Activated T-helper 17 cell treated with anti-CD3 and anti-CD28 coated beads, Interleukin-2, amount 50 U/mL, for 72 hours (primary cell): Measurements from ENCODE around the gene IL17RD. TPM values are rescaled to one million over a fixed set of nuclear protein-coding genes. Genes with fewer than 3 reads are reported as not detected.

Source experiments
- ATAC-seq: fragments of 150-1000 bp; cut with Tn5 transposase; replicated peaks from 2 replicates; pipeline ENCODE4 v1.10.0; 2021; ENCODE audit warnings: mild to moderate bottlenecking, moderate library complexity
- H3K27ac Mint-ChIP-seq: one replicate; pipeline ENCODE4 v1.8.0; 2022; ENCODE audit warnings: mixed read lengths
- H3K27me3 Mint-ChIP-seq: one replicate; pipeline ENCODE4 v1.8.0; 2022; ENCODE audit warnings: mixed read lengths
- H3K36me3 Mint-ChIP-seq: one replicate; pipeline ENCODE4 v1.8.0; 2022; ENCODE audit warnings: low read depth, mild to moderate bottlenecking, mixed read lengths
- H3K4me1 Mint-ChIP-seq: one replicate; pipeline ENCODE4 v1.8.0; 2022; ENCODE audit warnings: mixed read lengths
- H3K4me3 Mint-ChIP-seq: one replicate; pipeline ENCODE4 v1.8.0; 2022; ENCODE audit warnings: mild to moderate bottlenecking, mixed read lengths
- H3K9me3 Mint-ChIP-seq: one replicate; pipeline ENCODE4 v1.8.0; 2022; ENCODE audit warnings: mixed read lengths
- total RNA-seq, 2 donors: library from RNA; stranded (reverse); gene quantifications; one replicate each; pipeline ENCODE4 v1.2.3, GENCODE V29; 2022

The IL17RD gene
- total RNA-seq, 2 donors from 2014 or later: 0.15 to 0.48 TPM

GRCh38 chr3:57165641-57166040 is 488 bp upstream of the IL17RD start:
- peak overlapping the region; percentile 77 for H3K4me3 Mint-ChIP-seq
- H3K27ac Mint-ChIP-seq: no peak overlapping the region
- H3K27me3 Mint-ChIP-seq: peaks cover 62% of the 10 kb centered on the region
- H3K9me3 Mint-ChIP-seq: no peaks in the 10 kb centered on the region
- H3K36me3 Mint-ChIP-seq: no peaks in the 10 kb centered on the region
- ATAC-seq: no peak
- peaks cover 5% of the 10 kb centered on the region for H3K4me1 Mint-ChIP-seq

DNA sequence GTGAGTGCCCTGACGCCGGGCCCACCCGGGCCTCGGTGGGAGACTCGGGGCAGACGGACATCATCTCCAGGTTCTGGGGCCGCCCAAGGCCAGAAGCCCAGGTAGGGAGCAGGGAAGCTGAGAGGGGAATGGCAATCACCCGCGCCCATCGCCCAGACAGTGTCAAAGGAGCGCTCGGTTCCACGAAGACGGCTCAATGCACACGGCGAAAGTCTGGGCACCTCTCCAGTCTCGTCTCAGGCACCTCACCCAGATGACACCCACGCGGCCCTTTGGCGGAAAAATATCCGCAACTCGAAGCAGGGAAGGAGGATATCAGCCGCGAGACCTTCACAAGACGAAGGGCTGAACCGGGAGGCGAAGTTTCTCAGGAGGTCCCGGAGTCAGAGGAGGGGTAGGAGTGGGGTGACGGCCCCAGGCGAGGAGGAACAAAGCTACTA is 916 bp downstream of the IL17RD start:
- Mint-ChIP-seq H3K9me3 (no peaks in the 10 kb centered on the region), H3K27ac (no peak overlapping the region), H3K36me3 (no peaks in the 10 kb centered on the region), H3K4me3 (peak overlapping the region; percentile 77), H3K27me3 (peaks cover 59% of the 10 kb centered on the region), H3K4me1 (peaks cover 6% of the 10 kb centered on the region)
- ATAC-seq: peak; percentile 41

DNA sequence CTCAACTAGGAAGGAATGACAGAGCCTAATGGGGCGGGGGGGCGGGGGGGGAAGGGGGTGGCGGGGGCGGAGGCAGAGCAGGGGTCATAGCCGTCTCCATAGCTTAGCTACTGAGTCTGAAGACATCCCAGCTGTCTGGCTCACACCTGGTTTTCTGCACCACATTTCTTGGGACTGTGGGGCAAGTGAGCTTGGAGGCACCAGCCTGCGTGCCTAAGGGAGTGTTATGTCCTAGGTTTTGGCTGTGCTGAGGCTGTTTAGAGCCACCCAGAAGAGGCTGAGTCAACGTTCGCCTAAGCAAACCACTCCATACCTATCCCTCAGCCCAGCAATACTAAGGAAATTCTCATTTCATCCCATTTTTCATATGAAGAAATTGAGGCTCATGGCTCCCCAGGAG is 1.4 kb downstream of the IL17RD start:
- no peak for ATAC-seq
- Mint-ChIP-seq H3K27ac (no peak overlapping the region), H3K36me3 (no peaks in the 10 kb centered on the region), H3K9me3 (no peaks in the 10 kb centered on the region), H3K4me1 (peaks cover 10% of the 10 kb centered on the region), H3K27me3 (peaks cover 56% of the 10 kb centered on the region), H3K4me3 (peak overlapping the region; percentile 77)

GRCh38 chr3:57161915-57162314 is 3.2 kb downstream of the IL17RD start:
- ATAC-seq: no peak
- Mint-ChIP-seq H3K4me1 (peaks cover 10% of the 10 kb centered on the region), H3K36me3 (no peaks in the 10 kb centered on the region), H3K9me3 (no peaks in the 10 kb centered on the region), H3K27me3 (peaks cover 41% of the 10 kb centered on the region), H3K27ac (no peak overlapping the region), H3K4me3 (no peak overlapping the region)

DNA sequence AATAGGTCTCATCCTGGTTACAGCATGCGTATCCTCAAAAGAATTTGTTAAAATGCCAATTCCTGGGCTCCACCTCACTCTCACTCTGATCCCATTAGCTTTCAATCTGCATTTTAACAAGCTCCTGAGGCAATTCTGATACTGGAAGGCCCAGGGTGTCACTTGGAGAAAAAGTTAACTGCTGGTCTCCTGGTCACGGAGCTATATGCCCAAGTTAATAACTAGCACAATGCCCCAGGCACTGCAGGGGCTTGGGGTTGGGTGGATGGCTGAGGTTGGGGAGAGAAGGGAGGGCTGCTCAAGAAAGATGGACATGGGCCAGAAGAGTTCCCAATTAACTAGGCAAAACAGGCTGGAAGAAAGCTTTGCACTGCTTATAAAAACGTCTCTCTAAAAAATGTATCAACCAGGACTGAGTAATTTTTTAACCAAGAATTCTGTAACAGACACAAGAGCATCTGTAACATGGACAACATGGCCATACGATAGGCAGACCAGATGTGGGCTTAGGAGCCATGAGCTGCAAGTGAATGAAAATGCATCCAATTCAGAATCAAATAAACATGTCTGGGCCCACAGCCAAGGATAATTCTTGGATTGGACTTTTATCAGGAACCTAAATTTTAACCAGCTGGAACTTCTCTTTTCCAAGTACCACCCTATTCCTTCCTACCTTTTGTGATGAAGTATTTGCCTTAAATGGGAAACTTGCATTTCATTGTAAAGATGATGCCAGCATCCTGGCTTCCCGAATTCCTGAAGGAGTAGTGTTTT is 4.2 kb downstream of the IL17RD start:
- Mint-ChIP-seq H3K4me1 (peaks cover 10% of the 10 kb centered on the region), H3K4me3 (no peak overlapping the region), H3K27me3 (peaks cover 36% of the 10 kb centered on the region), H3K27ac (no peak overlapping the region), H3K9me3 (no peaks in the 10 kb centered on the region), H3K36me3 (no peaks in the 10 kb centered on the region)
- ATAC-seq: no peak

DNA sequence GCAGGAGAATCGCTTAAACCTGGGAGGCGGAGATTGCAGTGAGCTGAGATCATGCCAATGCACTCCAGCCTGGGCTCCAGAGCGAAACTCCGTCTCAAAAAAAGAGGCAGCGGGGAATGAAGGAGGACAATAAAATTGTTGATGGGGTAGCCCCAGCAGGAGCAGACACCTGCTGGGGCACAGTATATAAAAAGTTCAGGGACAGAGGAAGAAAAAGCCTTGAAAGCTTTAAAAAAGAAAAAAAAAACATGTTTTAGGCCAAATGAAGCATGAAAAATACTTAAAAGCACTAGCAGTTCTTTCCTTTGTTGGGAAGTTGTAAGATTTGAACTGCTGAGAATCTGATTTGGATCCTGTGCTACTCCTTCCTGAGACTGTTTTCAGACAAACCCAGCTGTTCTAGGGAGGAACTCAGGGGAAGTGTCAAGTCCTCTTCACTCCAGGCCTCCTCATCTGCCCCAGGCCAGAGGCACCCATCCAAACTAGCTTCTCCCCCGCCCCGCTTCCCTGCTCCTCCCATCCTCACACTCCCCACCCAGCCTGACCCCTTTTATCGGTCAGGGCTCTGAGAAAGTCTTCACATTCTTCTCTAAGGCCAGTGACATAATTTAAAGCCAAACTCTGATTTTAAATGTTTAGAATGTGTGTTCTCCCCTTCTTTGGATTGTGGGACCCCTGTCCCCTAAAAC is 4.9 kb downstream of the IL17RD start:
- Mint-ChIP-seq H3K27me3 (peaks cover 29% of the 10 kb centered on the region), H3K4me1 (peaks cover 10% of the 10 kb centered on the region), H3K9me3 (no peaks in the 10 kb centered on the region), H3K27ac (no peak overlapping the region), H3K4me3 (no peak overlapping the region), H3K36me3 (no peaks in the 10 kb centered on the region)
- no peak for ATAC-seq

GRCh38 chr3:57158813-57159738 is 6.1 kb downstream of the IL17RD start:
- no peak for ATAC-seq
- Mint-ChIP-seq H3K36me3 (no peaks in the 10 kb centered on the region), H3K27me3 (peaks cover 25% of the 10 kb centered on the region), H3K9me3 (no peaks in the 10 kb centered on the region), H3K4me3 (peak overlapping the region; percentile 34), H3K27ac (peak overlapping the region; percentile 41), H3K4me1 (peaks cover 10% of the 10 kb centered on the region)

DNA sequence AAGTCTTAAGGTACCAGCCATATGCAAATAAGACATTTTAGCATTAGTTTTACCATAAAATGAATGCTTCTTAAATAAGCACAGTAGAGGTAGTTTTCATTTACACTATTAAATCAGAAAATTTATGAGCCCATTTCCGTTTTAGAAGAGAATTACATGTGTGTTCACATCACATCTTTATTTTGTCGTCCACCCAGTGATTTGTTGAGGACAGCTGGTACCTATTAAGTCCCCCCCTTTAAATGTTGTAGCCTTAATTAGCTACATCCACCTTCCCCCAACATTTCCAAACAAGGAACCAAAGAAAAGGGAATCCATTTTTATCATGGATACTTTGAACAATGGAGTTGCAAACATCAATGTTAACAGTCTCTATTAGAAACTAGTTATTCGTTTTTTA is 6.8 kb downstream of the IL17RD start:
- no peaks in the 10 kb centered on the region for H3K9me3 Mint-ChIP-seq
- peaks cover 10% of the 10 kb centered on the region for H3K4me1 Mint-ChIP-seq
- H3K36me3 Mint-ChIP-seq: no peaks in the 10 kb centered on the region
- peaks cover 25% of the 10 kb centered on the region for H3K27me3 Mint-ChIP-seq
- no peak for ATAC-seq
- H3K27ac Mint-ChIP-seq: no peak overlapping the region
- no peak overlapping the region for H3K4me3 Mint-ChIP-seq

GRCh38 chr3:57157545-57157944 is 7.6 kb downstream of the IL17RD start:
- H3K36me3 Mint-ChIP-seq: no peaks in the 10 kb centered on the region
- no peak overlapping the region for H3K27ac Mint-ChIP-seq
- H3K4me3 Mint-ChIP-seq: no peak overlapping the region
- H3K9me3 Mint-ChIP-seq: no peaks in the 10 kb centered on the region
- no peak for ATAC-seq
- H3K4me1 Mint-ChIP-seq: peaks cover 6% of the 10 kb centered on the region
- peaks cover 18% of the 10 kb centered on the region for H3K27me3 Mint-ChIP-seq

DNA sequence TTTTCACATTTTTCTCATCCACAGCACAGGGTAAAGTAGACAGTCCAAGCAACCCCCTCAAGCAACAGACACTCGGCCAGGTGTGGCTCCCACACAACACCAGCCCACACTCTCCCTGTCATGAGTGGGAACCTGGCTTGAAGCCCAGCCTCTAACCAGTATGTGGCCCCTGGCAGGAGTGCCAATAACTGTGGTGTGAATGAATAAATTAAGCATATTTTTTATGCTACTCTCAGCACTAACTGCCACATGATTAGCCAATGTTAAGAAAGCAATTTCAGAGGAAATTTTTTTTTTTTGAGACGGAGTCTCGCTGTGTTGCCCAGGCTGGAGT is 9.9 kb downstream of the IL17RD start:
- H3K27ac Mint-ChIP-seq: no peak overlapping the region
- H3K27me3 Mint-ChIP-seq: peaks cover 21% of the 10 kb centered on the region
- H3K4me1 Mint-ChIP-seq: peaks cover 6% of the 10 kb centered on the region
- H3K4me3 Mint-ChIP-seq: no peak overlapping the region
- no peak for ATAC-seq
- no peaks in the 10 kb centered on the region for H3K9me3 Mint-ChIP-seq
- no peaks in the 10 kb centered on the region for H3K36me3 Mint-ChIP-seq

- peaks cover 22% of the 10 kb centered on the region for H3K27me3 Mint-ChIP-seq
- H3K27ac Mint-ChIP-seq: no peak overlapping the region
- H3K4me1 Mint-ChIP-seq: peaks cover 6% of the 10 kb centered on the region
- H3K36me3 Mint-ChIP-seq: no peaks in the 10 kb centered on the region
- ATAC-seq: no peak
- no peak overlapping the region for H3K4me3 Mint-ChIP-seq
- no peaks in the 10 kb centered on the region for H3K9me3 Mint-ChIP-seq
Measured at GRCh38 chr3:57154470-57155309, 10.5 kb downstream of the IL17RD start.

- Mint-ChIP-seq H3K4me3 (no peak overlapping the region), H3K36me3 (no peaks in the 10 kb centered on the region), H3K9me3 (no peaks in the 10 kb centered on the region), H3K27ac (no peak overlapping the region), H3K4me1 (no peaks in the 10 kb centered on the region), H3K27me3 (peaks cover 22% of the 10 kb centered on the region)
- ATAC-seq: no peak
Measured at GRCh38 chr3:57152151-57153143, 12.7 kb downstream of the IL17RD start.

DNA sequence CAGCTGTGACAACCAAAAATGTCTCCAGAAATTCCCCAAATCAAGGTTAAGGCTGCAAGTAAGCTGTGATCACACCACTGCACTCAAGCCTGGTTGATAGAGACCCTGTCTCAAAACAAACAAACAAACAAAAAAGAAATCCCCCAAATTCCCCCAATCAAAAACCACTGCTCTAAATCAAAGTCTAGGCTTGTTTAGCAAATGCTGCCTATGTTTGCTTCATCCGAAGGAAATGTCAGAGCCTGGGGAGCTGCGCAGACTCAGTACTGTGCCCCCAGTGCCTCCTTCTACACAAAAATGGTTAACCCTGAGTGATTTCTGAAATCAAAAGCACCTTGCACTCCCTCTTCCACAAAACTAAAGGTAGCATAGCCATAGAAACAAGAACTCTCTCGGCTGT is 13.4 kb downstream of the IL17RD start:
- H3K4me3 Mint-ChIP-seq: no peak overlapping the region
- H3K27ac Mint-ChIP-seq: no peak overlapping the region
- ATAC-seq: no peak
- H3K27me3 Mint-ChIP-seq: peaks cover 20% of the 10 kb centered on the region
- H3K36me3 Mint-ChIP-seq: no peaks in the 10 kb centered on the region
- H3K4me1 Mint-ChIP-seq: no peaks in the 10 kb centered on the region
- H3K9me3 Mint-ChIP-seq: no peaks in the 10 kb centered on the region
